Measurements from ENCODE around the gene ZKSCAN4. TPM values are rescaled to one million over a fixed set of nuclear protein-coding genes. Genes with fewer than 3 reads are reported as not detected.

The ZKSCAN4 gene
- total RNA-seq, 1 donor from 2014 or later, result 3.1 TPM

GRCh38 chr6:28267695-28268059 lies 15.6 kb upstream of the ZKSCAN4 start:
- Histone ChIP-seq H3K36me3 (peaks cover 8 to 11% of the 10 kb centered on the region in 2 donors), H3K27ac (peak overlapping the region in 1 of 2 donors; percentile 76), H3K4me3 (peak overlapping the region; percentile 70 to 80), H3K27me3 (no peaks in the 10 kb centered on the region), H3K9me3 (no peaks in the 10 kb centered on the region), H3K4me1 (peaks cover 0 to 15% of the 10 kb centered on the region in 2 donors)
- intact Hi-C loops (cut with DNase I), result loop anchor here (2.0 to 10.0 kb wide), 6 partner anchors 40 to 1797 kb away; partner anchors contain the start of genes POLR1H, PPP1R11, ZNF165 and ZSCAN9
- no peak for DNase-seq (ENCODE audit: low spot score in 2 of 2)
- TF ChIP-seq CTCF (IDR thresholded peaks at IDR 0.05), result no peak

GRCh38 chr6:28266962-28267694 lies 15.1 kb upstream of the ZKSCAN4 start, which contains the start of gene ZSCAN26:
TSS of gene ZSCAN26 (plus strand) at chr6:28267143. CDS start at chr6:28271920, 4,777 bp downstream.
- no peaks in the 10 kb centered on the region for H3K27me3 ChIP-seq
- DNase-seq (ENCODE audit: low spot score in 2 of 2), result peak; percentile 21 to 89

GRCh38 chr6:28266563-28266961 lies 14.5 kb upstream of the ZKSCAN4 start:
- no peaks in the 10 kb centered on the region for H3K36me3 ChIP-seq
- intact Hi-C loops (cut with DNase I), result loop anchor here (2.0 to 10.0 kb wide), 6 partner anchors 39 to 1798 kb away; partner anchors contain the start of genes POLR1H, PPP1R11, ZNF165 and ZSCAN9
- no peaks in the 10 kb centered on the region for H3K9me3 ChIP-seq
- no peak for DNase-seq (ENCODE audit: low spot score in 2 of 2)
- peaks cover 0 to 15% of the 10 kb centered on the region in 2 donors for H3K4me1 ChIP-seq
- no peaks in the 10 kb centered on the region for H3K27me3 ChIP-seq
- H3K27ac ChIP-seq, result peak overlapping the region; percentile 76 to 82
- no peak for TF ChIP-seq CTCF (IDR thresholded peaks at IDR 0.05)
- H3K4me3 ChIP-seq, result peak overlapping the region; percentile 70 to 80

More at GRCh38 chr6:28266962-28267694, 15.1 kb upstream of the ZKSCAN4 start, which contains the start of gene ZSCAN26:
- H3K9me3 ChIP-seq, result no peaks in the 10 kb centered on the region
- peaks cover 3 to 5% of the 10 kb centered on the region in 2 donors for H3K36me3 ChIP-seq
- H3K27ac ChIP-seq, result peak within 1 kb of the TSS; percentile 76 to 82
- peaks cover 0 to 15% of the 10 kb centered on the region in 2 donors for H3K4me1 ChIP-seq
- no peak for TF ChIP-seq CTCF (IDR thresholded peaks at IDR 0.05)
- H3K4me3 ChIP-seq, result peak within 1 kb of the TSS; percentile 70 to 80
- intact Hi-C loops (cut with DNase I), result loop anchor here (2.0 to 10.0 kb wide), 6 partner anchors 40 to 1798 kb away; partner anchors contain the start of genes POLR1H, PPP1R11, ZNF165 and ZSCAN9

- Histone ChIP-seq H3K27me3 (no peaks in the 10 kb centered on the region), H3K4me1 (peaks cover 0 to 15% of the 10 kb centered on the region in 2 donors), H3K4me3 (no peak overlapping the region), H3K27ac (no peak overlapping the region), H3K36me3 (no peaks in the 10 kb centered on the region), H3K9me3 (peaks cover 0 to 13% of the 10 kb centered on the region in 2 donors)
- intact Hi-C loops (cut with DNase I), result loop anchor here (5.0 to 10.0 kb wide), 3 partner anchors 38 to 1800 kb away; partner anchors contain the start of genes POLR1H, PPP1R11 and ZSCAN9
- no peak for TF ChIP-seq CTCF (IDR thresholded peaks at IDR 0.05)
- DNase-seq (ENCODE audit: low spot score in 2 of 2), result no peak
Measured at GRCh38 chr6:28264834-28265401, 12.8 kb upstream of the ZKSCAN4 start.

- intact Hi-C loops (cut with DNase I), result loop anchor here (10.0 kb wide), 1 partner anchor 1801 kb away; the partner anchor contains the start of genes POLR1H and PPP1R11
- Histone ChIP-seq H3K9me3 (peaks cover 0 to 22% of the 10 kb centered on the region in 2 donors), H3K27ac (no peak overlapping the region)
Measured at GRCh38 chr6:28263922-28264321, 11.9 kb upstream of the ZKSCAN4 start.

More at GRCh38 chr6:28263922-28264321, 11.9 kb upstream of the ZKSCAN4 start:
- DNase-seq (ENCODE audit: low spot score in 2 of 2), result no peak
- Histone ChIP-seq H3K36me3 (no peaks in the 10 kb centered on the region), H3K4me1 (peaks cover 0 to 14% of the 10 kb centered on the region in 2 donors), H3K4me3 (no peak overlapping the region), H3K27me3 (no peaks in the 10 kb centered on the region)
- TF ChIP-seq CTCF (IDR thresholded peaks at IDR 0.05), result no peak
